NCI-H2107 treated with DMSO at 0.1 percent for 48 hours (cell line): ENCODE measurements around the gene PRAME.
"Not testable (repeated sequence)": the region's sequence is repeated elsewhere in the genome, so short reads cannot be mapped to it uniquely, and the experiment has no call there.

Source experiments
- DNase-seq: peaks from one replicate; lab custom pipeline; 2025; ENCODE audit not compliant: unreplicated experiment; lab: John Stamatoyannopoulos, UW

The PRAME gene

GRCh38 chr22:22558972-22559603 is at the start of gene PRAME:
TSS of gene PRAME (minus strand) at chr22:22559265. CDS start at chr22:22556832, 2,433 bp downstream.
- peak; percentile 74 for DNase-seq

- DNase-seq, result not testable (repeated sequence)
Observed at GRCh38 chr22:22608022-22608421, 49.0 kb upstream of the PRAME start.

GRCh38 chr22:22605074-22605404 is 46.0 kb upstream of the PRAME start:
- no peak for DNase-seq

- no peak for DNase-seq
Observed at GRCh38 chr22:22604326-22605073, 45.4 kb upstream of the PRAME start.

- DNase-seq, result no peak
Observed at GRCh38 chr22:22603470-22603947, 44.4 kb upstream of the PRAME start.

- no peak for DNase-seq
Observed at GRCh38 chr22:22600531-22601261, 41.6 kb upstream of the PRAME start.

- DNase-seq, result no peak
Observed at GRCh38 chr22:22599248-22599647, 40.2 kb upstream of the PRAME start.

GRCh38 chr22:22598144-22598543 is 39.1 kb upstream of the PRAME start:
- DNase-seq, result no peak

GRCh38 chr22:22595001-22595835 is 36.2 kb upstream of the PRAME start:
- no peak for DNase-seq

GRCh38 chr22:22593964-22594656 is 35.0 kb upstream of the PRAME start:
- peak; percentile 2 for DNase-seq

- no peak for DNase-seq
Observed at GRCh38 chr22:22593250-22593649, 34.2 kb upstream of the PRAME start.

GRCh38 chr22:22591348-22592299 is 32.6 kb upstream of the PRAME start:
- no peak for DNase-seq

- DNase-seq, result no peak
Observed at GRCh38 chr22:22590136-22590891, 31.2 kb upstream of the PRAME start.

- DNase-seq, result no peak
Observed at GRCh38 chr22:22588485-22589164, 29.6 kb upstream of the PRAME start.

GRCh38 chr22:22587577-22588188 is 28.6 kb upstream of the PRAME start:
- DNase-seq, result no peak

GRCh38 chr22:22584722-22585121 is 25.7 kb upstream of the PRAME start:
- DNase-seq, result no peak

- no peak for DNase-seq
Observed at GRCh38 chr22:22583030-22583429, 24.0 kb upstream of the PRAME start.

GRCh38 chr22:22581524-22581923 is 22.5 kb upstream of the PRAME start:
- not testable (repeated sequence) for DNase-seq
